Body of pancreas (tissue), 4 donors: ENCODE data around the gene TPP1. TPM values are rescaled to one million over a fixed set of nuclear protein-coding genes. Genes with fewer than 3 reads are reported as not detected.

Experiments used
- ATAC-seq: fragments of 150-250 bp; one replicate; pipeline ENCODE4 v1.9.1; 2016
- DNase-seq, 4 donors: peaks; one replicate each; pipeline ENCODE4 v3.0.0-alpha.2; 2019
- H3K27ac ChIP-seq, 4 donors: fragments of 200-600 bp; sonication (generic); 1 replicate in 3 of 4; 2 replicates in 1 of 4; pipeline versions ENCODE4 v1.5.1 to v1.6.1; 2016 to 2019; ENCODE audit warnings: mild to moderate bottlenecking in 1 of 4, mixed read lengths in 1 of 4, moderate library complexity in 1 of 4
- H3K27me3 ChIP-seq, 2 donors: fragments of 200-600 bp; sonication (generic); one replicate each; pipeline ENCODE4 v1.6.0; 2016; ENCODE audit warnings: mild to moderate bottlenecking in 1 of 2
- H3K36me3 ChIP-seq, 2 donors: fragments of 200-600 bp; sonication (generic); replicated peaks in 1 of 2; 2 replicates each; pipeline ENCODE4 v1.5.1; 2016; ENCODE audit warnings: low read depth in 2 of 2; ENCODE audit not compliant: insufficient read depth in 1 of 2
- H3K4me1 ChIP-seq: fragments of 200-600 bp; sonication (generic); one replicate; pipeline ENCODE4 v1.6.0; 2016
- H3K4me3 ChIP-seq, 2 donors: fragments of 200-600 bp; sonication (generic); 1 replicate in 1 of 2; 2 replicates in 1 of 2; pipeline ENCODE4 v1.5.1; 2016 to 2019
- H3K9me3 ChIP-seq, 3 donors: fragments of 200-600 bp; sonication (generic); 1 replicate in 2 of 3; 2 replicates in 1 of 3; pipeline ENCODE4 v1.5.1; 2016
- CTCF ChIP-seq, 7 experiments: fragments of 450-650 bp in 4 of 7; fragments of 200-600 bp in 3 of 7; sonication (generic) in 3 of 7; IDR thresholded peaks; one replicate each; pipeline ENCODE4 v1.5.1; 2016 to 2019; ENCODE audit warnings: antibody characterized with exemption in 7 of 7
- POLR2A ChIP-seq, 3 donors: fragments of 450-650 bp; IDR thresholded peaks; one replicate each; pipeline ENCODE4 v1.6.1; 2016; ENCODE audit warnings: antibody characterized with exemption in 3 of 3, mild to moderate bottlenecking in 2 of 3
- WGBS, 2 donors: methylation state at CpG; one replicate each; pipeline ENCODE4 v1.1.5; 2017; 5-methylcytosine and 5-hydroxymethylcytosine counted together
- intact Hi-C: fragments of 100-400 bp; cut with DNase I; formaldehyde crosslinking; loops from one replicate; pipeline ENCODE4 v1.15.1; 2023
- total RNA-seq, 2 donors: library from RNA; depleted of rRNA; stranded (reverse); fragments of >200 nt; gene quantifications; one replicate each; pipeline ENCODE4 v1.1.0, GENCODE V29; 2016

Gene TPP1
- total RNA-seq, 2 donors from 2014 or later: 20.8 TPM

DNA sequence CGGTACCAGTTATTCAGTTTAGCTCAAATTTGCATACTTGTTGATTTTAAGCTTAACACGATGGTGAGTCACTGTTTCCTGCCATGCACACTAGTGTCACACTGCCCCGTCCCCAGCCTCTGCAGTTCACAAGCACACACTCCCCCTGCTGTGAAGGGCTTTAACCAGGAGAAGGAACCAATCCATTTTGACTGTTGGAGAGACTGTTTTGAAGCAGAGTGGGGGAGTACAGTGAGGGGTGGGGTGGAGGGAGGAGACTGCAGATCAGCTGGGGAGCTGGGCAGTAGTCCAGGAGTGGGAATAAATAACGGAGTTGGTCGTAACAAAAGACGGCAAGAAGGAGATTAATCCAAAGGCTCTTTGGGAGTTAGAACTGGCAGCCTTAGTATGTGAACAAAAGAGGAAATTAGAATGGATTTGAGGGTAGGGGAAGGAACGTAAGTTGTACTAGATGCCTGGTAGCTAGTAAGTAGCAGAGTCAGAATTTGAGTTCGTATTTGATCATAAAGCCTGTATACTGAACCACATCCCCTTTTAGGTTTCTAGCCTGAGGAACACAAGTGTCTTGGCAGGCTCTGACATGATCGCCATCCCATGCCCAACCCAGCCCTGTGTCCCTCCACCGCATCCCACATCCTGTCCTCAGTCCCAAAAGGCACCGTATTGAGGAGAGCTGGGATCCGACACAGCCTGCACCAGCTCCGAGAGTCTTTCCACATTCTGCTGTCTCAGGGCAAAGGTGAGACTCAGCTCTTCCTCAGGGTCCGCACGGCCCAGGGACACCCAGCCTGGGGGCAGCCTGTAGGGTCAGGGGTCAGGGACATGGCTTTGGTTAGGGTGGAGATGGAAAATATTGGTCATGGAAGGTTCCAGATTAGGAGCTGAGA lies 862 bp downstream of the TPP1 start:
- H3K27ac ChIP-seq: peak overlapping the region; percentile 66 to 80 (median 68)
- intact Hi-C loops: no loop called here
- H3K9me3 ChIP-seq: no peaks in the 10 kb centered on the region
- no peak for TF ChIP-seq CTCF (IDR thresholded peaks at IDR 0.05)
- peak in 1 of 3 donors; percentile 30 for TF ChIP-seq POLR2A (IDR thresholded peaks at IDR 0.05)
- peaks cover 23% of the 10 kb centered on the region for H3K4me1 ChIP-seq
- 18 to 21% methylated on average over 14 to 15 of the region's 15 CpGs for WGBS, 2 donors
- peak in 1 of 4 donors; percentile 57 for DNase-seq
- H3K36me3 ChIP-seq: peaks cover 0 to 2% of the 10 kb centered on the region in 2 donors
- H3K27me3 ChIP-seq: no peaks in the 10 kb centered on the region
- H3K4me3 ChIP-seq: peak overlapping the region; percentile 43 to 62
- ATAC-seq: no peak

GRCh38 chr11:6617315-6617781 lies 1.9 kb downstream of the TPP1 start:
- H3K9me3 ChIP-seq: no peaks in the 10 kb centered on the region
- peaks cover 0 to 2% of the 10 kb centered on the region in 2 donors for H3K36me3 ChIP-seq
- H3K4me3 ChIP-seq: no peak overlapping the region
- ATAC-seq (no peak), DNase-seq (no peak)
- WGBS, 2 donors: 74 to 77% methylated on average over 4 to 5 of the region's 5 CpGs
- TF ChIP-seq CTCF (IDR thresholded peaks at IDR 0.05) (no peak), POLR2A (IDR thresholded peaks at IDR 0.05) (no peak)
- H3K27ac ChIP-seq: no peak overlapping the region
- intact Hi-C loops: no loop called here
- peaks cover 29% of the 10 kb centered on the region for H3K4me1 ChIP-seq
- no peaks in the 10 kb centered on the region for H3K27me3 ChIP-seq

GRCh38 chr11:6616596-6617250 lies 2.5 kb downstream of the TPP1 start:
- TF ChIP-seq CTCF (IDR thresholded peaks at IDR 0.05): no peak
- no peak for TF ChIP-seq POLR2A (IDR thresholded peaks at IDR 0.05)
- peaks cover 0 to 2% of the 10 kb centered on the region in 2 donors for H3K36me3 ChIP-seq
- 86 to 92% methylated on average over 14 of the region's 14 CpGs for WGBS, 2 donors
- intact Hi-C loops: no loop called here
- no peak overlapping the region for H3K27ac ChIP-seq
- no peaks in the 10 kb centered on the region for H3K9me3 ChIP-seq
- ATAC-seq: no peak
- no peak overlapping the region for H3K4me3 ChIP-seq
- no peaks in the 10 kb centered on the region for H3K27me3 ChIP-seq
- DNase-seq: no peak
- H3K4me1 ChIP-seq: peaks cover 29% of the 10 kb centered on the region

DNA sequence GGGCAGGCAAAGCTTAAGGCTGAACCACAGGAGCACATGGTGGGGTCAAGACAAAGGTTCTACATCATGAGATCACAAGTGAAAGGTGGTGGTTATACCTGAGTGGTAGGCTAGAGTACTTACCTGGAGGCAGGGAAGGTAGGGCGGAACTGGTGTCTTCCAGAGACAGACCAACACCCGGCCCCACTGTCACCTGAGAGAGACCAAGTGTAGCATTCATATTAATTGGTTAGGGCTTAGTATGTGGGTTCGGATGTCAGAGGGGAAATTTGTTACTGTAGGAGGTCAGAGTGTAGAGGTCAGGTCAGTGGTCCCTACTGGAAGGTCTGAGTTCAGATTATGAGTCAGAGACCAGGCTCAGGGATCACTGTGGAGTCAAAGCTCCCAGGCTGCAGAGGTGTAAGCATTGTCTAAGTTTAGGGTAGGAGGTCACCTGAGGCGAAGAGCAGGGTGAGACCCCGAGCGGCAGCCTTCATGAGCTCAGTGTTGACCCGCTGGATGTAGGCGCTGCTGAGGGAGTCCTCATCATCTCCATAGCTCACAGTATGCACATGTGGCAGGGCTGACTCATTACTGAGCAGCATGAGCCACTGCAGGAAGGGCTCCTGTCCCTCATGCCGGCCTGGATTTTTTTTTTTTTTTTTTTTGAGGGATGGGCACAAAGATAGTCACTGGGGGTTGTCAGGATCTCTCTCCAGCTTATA lies 3.2 kb downstream of the TPP1 start:
- Histone ChIP-seq H3K36me3 (peaks cover 0 to 2% of the 10 kb centered on the region in 2 donors), H3K27me3 (no peaks in the 10 kb centered on the region), H3K4me1 (peaks cover 31% of the 10 kb centered on the region), H3K4me3 (no peak overlapping the region), H3K9me3 (no peaks in the 10 kb centered on the region), H3K27ac (no peak overlapping the region)
- intact Hi-C loops: no loop called here
- 87 to 95% methylated on average over 9 of the region's 9 CpGs for WGBS, 2 donors
- ATAC-seq (no peak), DNase-seq (no peak)
- no peak for TF ChIP-seq POLR2A (IDR thresholded peaks at IDR 0.05)
- no peak for TF ChIP-seq CTCF (IDR thresholded peaks at IDR 0.05)
